GM18858 (cell line): ENCODE results near the gene TBRG4.

ENCODE experiments used
- ATAC-seq: cut with Tn5 transposase; IDR thresholded peaks from one replicate; pipeline ENCODE4 v1.9.1; 2021; ENCODE audit not compliant: unreplicated experiment

Gene TBRG4

DNA sequence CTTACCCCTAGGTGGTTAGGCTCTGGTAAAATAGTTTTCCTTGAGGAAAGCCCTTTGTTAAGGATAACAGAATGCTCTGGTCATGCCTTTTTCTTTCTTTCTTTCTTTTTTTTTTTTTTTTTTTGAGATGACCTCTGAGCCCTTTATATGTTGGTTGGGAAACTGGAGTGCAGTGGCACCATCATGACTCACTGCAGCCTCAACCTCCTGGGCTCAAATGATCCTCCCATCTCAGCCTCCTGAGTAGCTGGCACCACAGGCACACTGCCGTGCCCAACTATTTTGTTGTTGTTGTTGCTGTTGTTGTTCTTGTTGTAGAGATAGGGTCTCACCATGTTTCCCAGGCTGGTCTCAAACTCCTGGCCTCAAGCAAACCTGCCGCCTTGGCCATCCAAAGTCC lies 50.1 kb downstream of the TBRG4 start:
- ATAC-seq: no peak

DNA sequence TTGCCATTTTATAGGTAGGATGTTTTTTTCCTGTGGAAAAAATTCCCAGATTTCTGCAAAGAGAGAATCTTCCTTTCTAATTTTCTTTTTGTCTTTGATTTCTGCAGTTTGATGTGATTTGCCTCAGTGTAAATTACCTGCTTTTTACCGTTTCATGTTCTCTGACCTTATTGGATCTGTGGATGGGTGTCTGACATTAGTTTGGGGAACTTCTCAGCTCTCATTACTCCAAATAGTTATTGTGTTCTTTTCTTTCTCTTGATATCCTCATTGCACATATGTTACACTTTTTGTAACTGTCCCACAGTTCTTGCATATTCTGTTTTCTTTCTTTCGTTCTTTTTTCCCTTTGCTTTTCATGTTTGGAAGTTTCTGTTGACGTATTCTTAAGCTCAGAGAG lies 51.2 kb downstream of the TBRG4 start:
- ATAC-seq: no peak

DNA sequence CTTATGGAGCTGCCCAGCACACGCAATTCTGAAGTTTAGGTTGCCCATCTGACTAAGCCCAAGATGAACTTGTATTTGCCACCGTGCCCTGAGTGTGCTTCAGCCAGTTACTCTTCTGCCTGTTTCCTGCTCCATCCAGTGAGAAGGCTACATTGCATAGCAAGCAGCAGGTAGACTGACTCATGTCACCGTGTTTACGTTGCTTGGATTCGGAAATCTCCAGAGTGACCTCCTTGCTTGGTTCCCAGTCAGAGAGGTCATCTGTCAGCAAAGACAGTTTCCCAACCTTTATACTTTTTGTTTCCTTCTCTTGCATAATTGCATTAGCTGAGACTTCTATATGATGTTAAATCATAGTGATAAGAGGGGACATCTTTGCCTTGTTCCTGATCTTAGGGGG lies 53.6 kb downstream of the TBRG4 start:
- no peak for ATAC-seq

DNA sequence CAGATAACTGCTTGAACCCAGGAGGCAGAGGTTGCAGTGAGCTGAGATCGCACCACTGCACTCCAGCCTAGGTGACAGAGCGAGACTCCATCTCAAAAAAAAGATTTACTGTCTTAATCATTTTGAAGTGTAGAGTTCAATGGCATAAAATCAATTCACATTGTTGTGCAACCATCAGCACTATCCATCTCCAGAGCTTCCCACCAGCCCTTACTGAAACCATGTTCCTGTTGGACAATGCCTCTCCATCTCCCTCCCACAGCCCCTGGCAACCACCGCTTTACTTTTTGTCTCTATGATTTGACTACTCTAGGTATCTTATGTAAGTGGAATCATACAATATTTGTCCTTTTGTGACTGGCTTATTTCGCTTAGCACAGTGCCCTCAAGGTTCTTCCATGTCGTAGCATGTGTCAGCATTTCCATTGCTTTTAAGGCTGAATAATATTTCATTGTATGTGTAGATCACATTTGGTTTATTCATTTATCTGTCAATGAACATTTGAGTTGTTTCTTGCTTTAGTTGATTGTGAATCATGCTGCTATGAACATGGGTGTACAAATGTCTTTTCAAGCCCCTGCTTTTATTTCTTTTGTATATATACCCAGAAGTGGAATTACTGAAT lies 55.8 kb downstream of the TBRG4 start:
- ATAC-seq: no peak

DNA sequence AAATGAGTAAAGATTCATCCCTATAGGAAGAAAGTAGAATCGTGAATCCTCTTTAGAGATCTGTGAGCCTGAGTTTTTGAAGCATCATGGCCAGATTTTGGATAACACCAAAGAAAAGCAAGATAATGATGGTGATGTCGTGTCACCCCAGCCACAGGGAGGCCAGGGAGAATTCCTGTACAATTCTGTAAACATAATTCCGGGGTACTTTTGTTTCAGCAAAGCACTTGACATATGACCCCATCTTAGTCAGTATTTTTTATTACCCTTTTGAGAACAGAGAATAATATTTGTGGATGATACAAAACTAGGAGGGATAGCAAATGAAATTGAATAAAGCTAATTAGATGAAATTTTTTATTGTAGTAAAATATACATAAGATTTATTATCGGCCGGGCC lies 56.5 kb downstream of the TBRG4 start:
- ATAC-seq: no peak

DNA sequence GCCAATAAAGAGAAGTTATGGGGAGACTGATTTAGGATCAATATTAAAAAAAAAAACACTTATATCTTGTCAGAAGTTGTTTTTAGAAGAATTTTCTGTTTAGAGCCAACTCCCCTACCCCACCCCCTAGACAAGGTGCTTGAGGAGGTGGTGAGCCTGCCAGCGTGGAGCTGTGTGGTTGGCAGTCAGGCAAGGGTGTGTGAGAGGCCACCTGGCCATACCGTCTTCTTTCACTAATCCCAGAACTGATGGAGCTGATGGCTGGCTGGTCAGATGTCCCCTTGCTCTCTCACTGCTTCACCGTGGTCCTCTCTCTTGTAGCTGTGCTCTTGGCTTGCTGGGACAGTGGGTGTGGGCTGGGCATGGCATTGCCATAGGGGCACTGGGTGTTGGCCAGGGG lies 57.1 kb downstream of the TBRG4 start:
- no peak for ATAC-seq

DNA sequence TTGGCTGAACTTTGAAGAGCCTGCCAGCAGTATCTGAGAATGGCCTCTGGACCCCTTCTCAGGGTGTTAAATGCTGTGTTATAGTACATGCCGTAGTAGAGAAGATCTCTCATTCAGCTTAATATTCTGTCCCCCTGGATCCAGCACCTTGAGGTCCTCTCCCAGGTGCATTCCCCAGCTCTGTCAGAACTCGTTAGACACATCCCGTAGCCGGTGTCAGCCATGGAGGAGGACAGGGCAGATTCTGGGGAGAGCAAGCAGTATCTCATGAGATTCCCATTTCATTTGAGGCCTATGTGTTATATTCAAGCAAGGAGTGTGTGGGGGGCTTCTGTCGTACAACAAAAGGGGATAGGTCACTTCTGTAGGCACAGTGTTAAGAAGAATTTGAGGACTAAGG lies 57.6 kb downstream of the TBRG4 start:
- no peak for ATAC-seq

DNA sequence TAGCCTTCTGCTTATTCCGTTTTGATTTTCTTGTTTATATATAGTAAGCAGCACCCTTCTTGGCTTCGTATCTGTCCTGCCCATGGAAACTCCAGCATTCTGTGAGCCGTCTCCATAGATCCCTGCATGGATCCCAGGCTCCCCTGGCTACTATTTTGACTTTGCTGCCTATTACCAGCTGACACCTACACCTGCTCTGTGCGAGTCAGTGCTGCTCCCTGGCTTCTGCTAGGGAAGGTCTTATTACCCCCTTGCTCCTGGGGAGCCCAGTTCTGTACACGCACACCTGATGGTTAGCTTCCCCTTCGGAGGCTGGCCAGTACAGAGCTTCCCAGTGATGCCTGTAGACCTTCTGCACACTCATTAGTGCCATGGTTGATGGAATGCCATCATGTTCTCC lies 58.1 kb downstream of the TBRG4 start:
- no peak for ATAC-seq

DNA sequence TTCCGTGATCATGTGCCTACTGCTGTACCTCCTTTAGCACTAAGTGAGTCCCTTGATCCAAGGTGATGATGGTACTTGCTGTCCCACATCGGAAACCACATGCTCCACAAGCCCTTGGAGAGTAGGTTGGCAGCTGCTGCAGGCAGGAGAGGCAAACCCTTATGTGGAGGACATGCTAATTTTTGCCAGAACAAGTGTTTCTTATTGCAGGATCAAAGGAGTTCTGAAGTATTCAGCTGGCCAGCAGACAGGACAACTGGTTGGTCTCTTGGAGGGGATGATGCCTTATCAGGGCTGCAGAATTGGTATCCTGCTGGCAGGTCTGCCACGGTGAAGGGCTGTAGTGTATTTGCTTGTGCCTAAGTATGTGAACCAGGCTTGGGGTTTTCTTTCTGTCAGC lies 59.5 kb downstream of the TBRG4 start:
- no peak for ATAC-seq

DNA sequence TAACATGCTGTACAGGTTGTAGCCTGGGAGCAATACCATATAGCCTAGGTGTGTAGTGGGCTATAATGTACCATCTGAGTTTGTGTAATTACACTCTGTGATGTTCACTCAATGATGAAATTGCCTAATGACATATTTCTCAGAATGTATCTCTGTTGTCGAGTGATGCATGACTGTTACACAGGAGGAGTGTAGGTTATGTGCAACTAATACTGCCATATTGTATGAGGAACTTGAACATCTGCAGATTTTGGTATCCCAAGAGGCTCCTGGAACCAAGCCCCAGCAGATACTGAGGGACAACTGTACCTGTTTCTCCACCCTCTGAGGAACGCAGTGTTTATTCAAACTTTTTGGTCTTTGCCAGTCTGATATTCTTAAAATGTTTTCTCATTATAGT lies 61.3 kb downstream of the TBRG4 start:
- no peak for ATAC-seq
